AG09309 (cell line): ENCODE results near the gene PPFIA4.
A peak's percentile ranks its signal among the peaks of the same experiment; 100 is the strongest.
"Not testable (repeated sequence)": the region's sequence is repeated elsewhere in the genome, so short reads cannot be mapped to it uniquely, and the experiment has no call there.

Source experiments
- DNase-seq: peaks from one replicate; pipeline ENCODE4 v3.0.0-alpha.2; 2010; ENCODE audit warnings: low read depth
- H3K4me3 ChIP-seq: 2 replicates; pipeline ENCODE4 v1.5.1; 2011; ENCODE audit warnings: mild to moderate bottlenecking, low read depth, low read length, moderate library complexity; ENCODE audit not compliant: control insufficient read depth
- TF ChIP-seq, protein P1 (sequence below): IDR thresholded peaks from 2 replicates; pipeline ENCODE4 v1.5.1; 2011; ENCODE audit warnings: mild to moderate bottlenecking, low read depth, low read length, inconsistent platforms; ENCODE audit not compliant: insufficient read depth, control insufficient read depth; ENCODE audit errors: missing control alignments

The PPFIA4 gene

GRCh38 chr1:203001986-203002385, 24.3 kb upstream of the PPFIA4 start:
- DNase-seq = no peak
- H3K4me3 ChIP-seq = no peak overlapping the region
- TF ChIP-seq, protein P1, sequence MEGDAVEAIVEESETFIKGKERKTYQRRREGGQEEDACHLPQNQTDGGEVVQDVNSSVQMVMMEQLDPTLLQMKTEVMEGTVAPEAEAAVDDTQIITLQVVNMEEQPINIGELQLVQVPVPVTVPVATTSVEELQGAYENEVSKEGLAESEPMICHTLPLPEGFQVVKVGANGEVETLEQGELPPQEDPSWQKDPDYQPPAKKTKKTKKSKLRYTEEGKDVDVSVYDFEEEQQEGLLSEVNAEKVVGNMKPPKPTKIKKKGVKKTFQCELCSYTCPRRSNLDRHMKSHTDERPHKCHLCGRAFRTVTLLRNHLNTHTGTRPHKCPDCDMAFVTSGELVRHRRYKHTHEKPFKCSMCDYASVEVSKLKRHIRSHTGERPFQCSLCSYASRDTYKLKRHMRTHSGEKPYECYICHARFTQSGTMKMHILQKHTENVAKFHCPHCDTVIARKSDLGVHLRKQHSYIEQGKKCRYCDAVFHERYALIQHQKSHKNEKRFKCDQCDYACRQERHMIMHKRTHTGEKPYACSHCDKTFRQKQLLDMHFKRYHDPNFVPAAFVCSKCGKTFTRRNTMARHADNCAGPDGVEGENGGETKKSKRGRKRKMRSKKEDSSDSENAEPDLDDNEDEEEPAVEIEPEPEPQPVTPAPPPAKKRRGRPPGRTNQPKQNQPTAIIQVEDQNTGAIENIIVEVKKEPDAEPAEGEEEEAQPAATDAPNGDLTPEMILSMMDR = no peak

DNA sequence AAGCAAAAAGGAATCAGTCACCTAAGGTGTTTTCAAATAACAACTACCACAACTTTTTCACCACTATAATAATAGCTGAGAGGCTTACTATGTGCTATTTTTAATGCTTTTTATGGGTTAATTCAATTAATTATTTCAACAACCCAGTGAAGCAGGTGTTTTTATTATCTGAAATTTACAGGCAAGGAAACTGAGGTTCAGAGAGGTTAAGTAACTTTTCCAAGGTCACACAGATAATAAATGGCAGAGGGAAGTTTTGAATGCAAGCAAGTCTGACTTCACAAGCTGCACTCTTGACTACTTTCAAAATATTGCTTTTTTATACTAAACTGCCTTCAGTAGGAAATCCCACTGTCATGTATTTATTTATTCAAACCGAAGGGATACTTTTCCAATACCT, 23.3 kb upstream of the PPFIA4 start:
- no peak overlapping the region for H3K4me3 ChIP-seq
- TF ChIP-seq, protein P1 = no peak
- no peak for DNase-seq

GRCh38 chr1:203005395-203006142, 20.7 kb upstream of the PPFIA4 start:
- DNase-seq, H3K4me3 ChIP-seq: not testable (repeated sequence)

- DNase-seq = peak; percentile 78
- TF ChIP-seq, protein P1 = no peak
- H3K4me3 ChIP-seq = peak within 1 kb of the TSS; percentile 75
Measured at GRCh38 chr1:203006948-203007871, 19.1 kb upstream of the PPFIA4 start, which contains the start of gene TMEM183A. Gene TMEM183A (plus strand): TSS chr1:203007374. CDS start chr1:203007466, 92 bp downstream.

DNA sequence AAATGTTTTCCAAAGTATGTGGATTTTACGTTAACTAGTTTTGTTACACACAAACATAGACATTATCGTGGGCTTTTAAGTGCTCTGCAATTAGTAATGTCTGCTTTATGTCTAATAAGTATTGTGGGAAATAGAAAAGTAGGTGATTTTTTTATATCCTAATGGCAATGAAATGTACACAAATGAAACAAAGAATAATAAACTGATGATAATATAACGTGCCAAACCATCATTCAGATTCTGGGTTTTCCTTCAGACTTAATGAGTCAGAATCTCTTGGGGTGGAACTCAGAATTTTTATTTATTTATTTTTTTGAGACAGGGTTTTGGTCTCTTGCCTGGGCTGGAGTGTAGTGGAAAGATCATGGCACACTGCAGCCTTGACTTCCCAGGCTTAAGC, 17.1 kb upstream of the PPFIA4 start:
- DNase-seq = no peak
- TF ChIP-seq, protein P1 = no peak
- H3K4me3 ChIP-seq = no peak overlapping the region

DNA sequence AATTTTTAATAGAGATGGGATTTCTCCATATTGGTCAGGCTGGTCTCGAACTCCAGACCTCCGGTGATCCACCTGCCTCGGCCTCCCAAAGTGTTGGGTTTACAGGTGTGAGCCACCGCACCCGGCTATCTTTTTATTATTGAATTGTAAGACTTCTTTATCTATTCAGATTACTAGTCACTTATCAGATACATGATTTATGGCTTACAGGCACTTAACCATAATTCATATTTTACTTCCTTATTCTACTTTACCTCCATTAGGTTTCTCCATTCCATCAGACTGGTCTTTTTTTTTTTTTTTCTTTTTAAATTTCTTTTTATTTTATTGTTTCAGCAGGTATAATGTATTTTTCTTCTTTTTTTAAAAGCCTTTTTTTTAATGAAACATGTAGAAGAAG, 14.7 kb upstream of the PPFIA4 start:
- no peak overlapping the region for H3K4me3 ChIP-seq
- TF ChIP-seq, protein P1 = no peak
- DNase-seq = no peak

DNA sequence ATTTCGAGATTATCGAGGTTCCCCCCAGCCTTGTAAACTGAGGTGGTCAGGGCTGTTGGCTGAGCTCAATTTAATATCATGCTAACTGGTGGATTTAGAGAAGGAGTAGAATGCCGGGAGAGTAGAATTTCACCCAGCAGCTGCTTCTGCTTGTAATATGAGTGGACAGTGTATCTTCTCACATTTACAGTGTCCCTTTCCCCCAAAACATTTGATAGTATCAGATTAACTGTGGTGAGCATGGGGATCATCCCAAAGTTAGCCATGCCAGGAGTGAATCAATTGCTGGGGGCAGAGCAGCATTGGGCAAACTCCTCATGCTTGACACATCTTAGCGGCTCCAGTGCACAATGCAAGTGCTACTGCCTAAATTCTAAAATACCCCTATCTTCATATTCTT, 9.2 kb upstream of the PPFIA4 start:
- DNase-seq = no peak
- H3K4me3 ChIP-seq = no peak overlapping the region
- TF ChIP-seq, protein P1 = no peak
